Peyer's patch (tissue), 4 donors: ENCODE measurements around the gene DHRS4.

ENCODE experiments used
- POLR2A ChIP-seq, 2 donors: fragments of 450-650 bp; IDR thresholded peaks; one replicate each; pipeline ENCODE4 v1.5.1; 2017; ENCODE audit warnings: antibody characterized with exemption in 2 of 2, mild to moderate bottlenecking in 2 of 2, moderate library complexity in 2 of 2
- TF ChIP-seq, protein P1 (sequence below), 6 experiments: fragments of 450-650 bp in 4 of 6; fragments of 200-600 bp in 2 of 6; sonication (generic) in 1 of 6; IDR thresholded peaks; one replicate each; pipeline ENCODE4 v1.5.1; 2017 to 2019; ENCODE audit warnings: antibody characterized with exemption in 6 of 6, mild to moderate bottlenecking in 3 of 6, moderate library complexity in 1 of 6

DNA sequence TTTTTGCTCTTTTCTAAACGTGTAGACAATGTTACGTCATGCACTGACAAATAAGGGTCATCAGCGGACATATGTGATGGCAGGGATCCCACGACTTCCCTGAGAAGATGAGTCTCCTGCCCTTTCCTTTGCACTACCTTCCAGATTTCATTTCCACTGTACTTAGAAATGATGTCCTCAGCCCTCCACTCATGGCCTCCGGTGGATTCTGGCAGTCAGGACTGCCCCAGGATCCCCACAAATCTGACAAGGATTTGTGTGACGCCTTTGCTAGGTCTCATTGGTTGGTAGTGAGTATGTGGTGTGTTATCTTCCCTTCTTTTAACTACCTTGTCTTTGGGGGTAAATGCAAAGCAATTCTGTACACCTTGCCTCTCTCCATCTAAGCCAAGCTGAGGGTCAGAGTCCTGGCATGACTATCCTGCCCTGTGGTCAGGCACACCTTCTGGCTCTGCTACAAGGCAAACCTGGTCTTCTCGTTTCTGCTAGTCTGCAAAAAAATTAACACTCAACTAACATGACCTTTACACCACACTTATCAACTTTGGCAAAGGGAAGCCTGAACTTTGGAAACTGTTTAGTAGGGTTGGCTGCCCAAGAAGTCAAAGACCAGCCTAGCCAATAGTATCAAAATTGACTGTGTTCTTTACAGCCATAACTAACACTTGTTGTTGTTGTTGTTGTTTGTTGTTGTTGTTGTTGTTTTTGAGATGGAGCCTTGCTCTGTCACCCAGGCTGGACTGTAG lies 17.3 kb upstream of the DHRS4 start:
- TF ChIP-seq, protein P1, sequence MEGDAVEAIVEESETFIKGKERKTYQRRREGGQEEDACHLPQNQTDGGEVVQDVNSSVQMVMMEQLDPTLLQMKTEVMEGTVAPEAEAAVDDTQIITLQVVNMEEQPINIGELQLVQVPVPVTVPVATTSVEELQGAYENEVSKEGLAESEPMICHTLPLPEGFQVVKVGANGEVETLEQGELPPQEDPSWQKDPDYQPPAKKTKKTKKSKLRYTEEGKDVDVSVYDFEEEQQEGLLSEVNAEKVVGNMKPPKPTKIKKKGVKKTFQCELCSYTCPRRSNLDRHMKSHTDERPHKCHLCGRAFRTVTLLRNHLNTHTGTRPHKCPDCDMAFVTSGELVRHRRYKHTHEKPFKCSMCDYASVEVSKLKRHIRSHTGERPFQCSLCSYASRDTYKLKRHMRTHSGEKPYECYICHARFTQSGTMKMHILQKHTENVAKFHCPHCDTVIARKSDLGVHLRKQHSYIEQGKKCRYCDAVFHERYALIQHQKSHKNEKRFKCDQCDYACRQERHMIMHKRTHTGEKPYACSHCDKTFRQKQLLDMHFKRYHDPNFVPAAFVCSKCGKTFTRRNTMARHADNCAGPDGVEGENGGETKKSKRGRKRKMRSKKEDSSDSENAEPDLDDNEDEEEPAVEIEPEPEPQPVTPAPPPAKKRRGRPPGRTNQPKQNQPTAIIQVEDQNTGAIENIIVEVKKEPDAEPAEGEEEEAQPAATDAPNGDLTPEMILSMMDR (IDR thresholded peaks at IDR 0.05) = no peak
- no peak for TF ChIP-seq POLR2A (IDR thresholded peaks at IDR 0.05)
